GM12878 (cell line): ENCODE results near the gene SLC39A13. TPM values are rescaled to one million over a fixed set of nuclear protein-coding genes. Genes with fewer than 3 reads are reported as not detected.

Experiments used
- CREM ChIP-seq: IDR thresholded peaks from 2 replicates; pipeline ENCODE4 v1.6.1; 2014; ENCODE audit warnings: antibody characterized with exemption, low read depth
- E2F8 ChIP-seq: fragments of 450-650 bp; IDR thresholded peaks from 2 replicates; pipeline ENCODE4 v1.6.1; 2018; ENCODE audit warnings: mild to moderate bottlenecking, low read depth, moderate library complexity; ENCODE audit not compliant: partially characterized antibody
- ETV6 ChIP-seq, 2 experiments: fragments of 450-650 bp in 1 of 2; IDR thresholded peaks in 1 of 2; conservative IDR thresholded peaks in 1 of 2; 2 replicates each; pipeline ENCODE4 v1.6.1; 2014; ENCODE audit warnings: antibody characterized with exemption in 1 of 2, borderline replicate concordance in 1 of 2, low read depth in 1 of 2, mild to moderate bottlenecking in 1 of 2, moderate library complexity in 1 of 2
- HDAC6 ChIP-seq: fragments of 200-600 bp; sonication (generic); IDR thresholded peaks from one replicate; pipeline ENCODE4 v1.8.0; 2017; ENCODE audit warnings: antibody characterized with exemption; ENCODE audit not compliant: unreplicated experiment
- NKRF ChIP-seq: fragments of 450-650 bp; conservative IDR thresholded peaks from 2 replicates; pipeline ENCODE4 v1.6.1; 2017; ENCODE audit warnings: mild to moderate bottlenecking, moderate library complexity
- RUNX3 ChIP-seq: IDR thresholded peaks from 2 replicates; pipeline ENCODE4 v1.6.1; 2012; ENCODE audit warnings: low read length, inconsistent platforms
- TBL1XR1 ChIP-seq: IDR thresholded peaks from 2 replicates; pipeline ENCODE4 v1.6.1; 2012; ENCODE audit warnings: low read depth, low read length, improper control_type of control experiment
- WRNIP1 ChIP-seq: IDR thresholded peaks from 2 replicates; pipeline ENCODE4 v1.6.1; 2011; ENCODE audit warnings: low read depth, low read length, improper control_type of control experiment, borderline replicate concordance
- ZBTB4 ChIP-seq: fragments of 450-650 bp; formaldehyde crosslinking; IDR thresholded peaks from 2 replicates; pipeline ENCODE4 v1.4.0; 2022; ENCODE audit warnings: mild to moderate bottlenecking, moderate library complexity
- polyA plus RNA-seq, 11 experiments: library from polyadenylated mRNA; depleted of rRNA in 4 of 11; unstranded in 6 of 11; stranded (reverse) in 5 of 11; fragments of >200 nt; fragmentation: Nextera tagmentation in 4 of 11; fragmentation: Illumina TruSeq in 1 of 11; extraction: Ambion mirVana in 4 of 11; extraction: Trizol in 1 of 11; gene quantifications; 1 replicate in 1 of 11; 2 replicates in 10 of 11; pipeline versions ENCODE4 v1.2.1 to v1.2.3, GENCODE V29; 2011 to 2016; ENCODE audit warnings: inconsistent platforms in 2 of 11, missing spikeins in 2 of 11, low read depth in 1 of 11
- total RNA-seq, 4 experiments: library from RNA; depleted of rRNA in 3 of 4; stranded (reverse); fragments of >200 nt in 3 of 4; fragmentation: Illumina TruSeq in 1 of 4; extraction: Trizol in 1 of 4; gene quantifications; 2 replicates each; pipeline versions ENCODE4 v1.2.1 to v1.2.3, GENCODE V29; 2013 to 2021

The SLC39A13 gene
- total and polyA plus RNA-seq, 10 of the 15 experiments (the other 5 are each of a cell fraction or from before 2014, with no cell fraction given) = 0.23 to 19.8 (median 6.3) TPM

GRCh38 chr11:47407746-47408590, at the start of gene SLC39A13 (continued):
- TF ChIP-seq ETV6 (conservative IDR thresholded peaks at IDR 0.05 in 1 of 2, IDR thresholded peaks at IDR 0.05 in 1 of 2; ENCODE audit: borderline replicate concordance in 1 of 2, low read depth in 1 of 2) = peak in 1 of 2 experiments; percentile 63; a peak in 1 of 4 replicates
- peak; percentile 73 for TF ChIP-seq TBL1XR1
- TF ChIP-seq RUNX3 = peak; percentile 79
- no peak for TF ChIP-seq HDAC6
- TF ChIP-seq NKRF = peak; percentile 82
- TF ChIP-seq E2F8 = no peak
- TF ChIP-seq CREM = peak; percentile 96
- TF ChIP-seq WRNIP1 = 0 out of 2 replicates have a peak, but pooled peaks have one; percentile 61
- TF ChIP-seq ZBTB4 (CRISPR knock-in tag) = no peak
- TF ChIP-seq, all 136 proteins: peak for 88
